MM.1S (cell line): ENCODE data around the gene MTHFR.

Source experiments
- DNase-seq: peaks from one replicate; pipeline ENCODE4 v3.0.0-alpha.2; 2015
- H2AFZ ChIP-seq: fragments of 300-600 bp; sonication (generic); 2 replicates; pipeline ENCODE4 v1.6.0; 2016; ENCODE audit warnings: antibody characterized with exemption, low read length
- H3F3A ChIP-seq: fragments of 300-600 bp; sonication (generic); 2 replicates; pipeline ENCODE4 v1.6.1; 2016; ENCODE audit warnings: mild to moderate bottlenecking, antibody characterized with exemption, low read length, moderate library complexity, mixed read lengths; ENCODE audit not compliant: insufficient read depth
- H3K27ac ChIP-seq: fragments of 300-600 bp; sonication (generic); 2 replicates; pipeline ENCODE4 v1.5.1; 2016; ENCODE audit warnings: mild to moderate bottlenecking, low read length
- H3K27me3 ChIP-seq: fragments of 300-600 bp; sonication (generic); replicated peaks from 2 replicates; pipeline ENCODE4 v1.6.0; 2016; ENCODE audit warnings: low read length; ENCODE audit not compliant: insufficient read depth
- H3K36me3 ChIP-seq: fragments of 300-600 bp; sonication (generic); replicated peaks from 2 replicates; pipeline ENCODE4 v1.6.1; 2016; ENCODE audit warnings: mild to moderate bottlenecking, low read length, mixed read lengths; ENCODE audit not compliant: insufficient read depth
- H3K4me1 ChIP-seq: fragments of 300-600 bp; sonication (generic); 2 replicates; pipeline ENCODE4 v1.6.1; 2016; ENCODE audit warnings: low read length, mixed read lengths
- H3K4me2 ChIP-seq: fragments of 300-600 bp; sonication (generic); 2 replicates; pipeline ENCODE4 v1.6.0; 2016; ENCODE audit warnings: low read depth, low read length
- H3K4me3 ChIP-seq: fragments of 300-600 bp; sonication (generic); 2 replicates; pipeline ENCODE4 v1.5.1; 2016; ENCODE audit warnings: low read length, mixed read lengths
- H3K79me2 ChIP-seq: fragments of 300-600 bp; sonication (generic); 2 replicates; pipeline ENCODE4 v1.6.1; 2016; ENCODE audit warnings: mixed run types, low read length, mixed read lengths
- H3K9ac ChIP-seq: fragments of 300-600 bp; sonication (generic); 2 replicates; pipeline ENCODE4 v1.6.1; 2016; ENCODE audit warnings: low read length, mixed read lengths
- H3K9me2 ChIP-seq: fragments of 300-600 bp; sonication (generic); replicated peaks from 2 replicates; pipeline ENCODE4 v1.6.1; 2016; ENCODE audit warnings: mild to moderate bottlenecking, low read length, mixed read lengths; ENCODE audit not compliant: insufficient read depth
- H3K9me3 ChIP-seq: fragments of 300-600 bp; sonication (generic); replicated peaks from 2 replicates; pipeline ENCODE4 v1.6.1; 2016; ENCODE audit warnings: mild to moderate bottlenecking, low read length, mixed read lengths; ENCODE audit not compliant: insufficient read depth
- H4K20me1 ChIP-seq: fragments of 300-600 bp; sonication (generic); 2 replicates; pipeline ENCODE4 v1.6.1; 2016; ENCODE audit warnings: mild to moderate bottlenecking, low read length, moderate library complexity, mixed read lengths; ENCODE audit not compliant: insufficient read depth
- EZH2 ChIP-seq: fragments of 300-600 bp; sonication (generic); optimal IDR thresholded peaks from 2 replicates; pipeline ENCODE3; 2017; ENCODE audit warnings: low read depth, mild to moderate bottlenecking, antibody characterized with exemption, low read length, mixed read lengths
- EZH2phosphoT487 ChIP-seq: fragments of 300-600 bp; sonication (generic); IDR thresholded peaks from 2 replicates; pipeline ENCODE4 v1.6.1; 2018; ENCODE audit warnings: antibody characterized with exemption, low read length
- TF ChIP-seq, protein P1 (sequence below): fragments of 300-600 bp; sonication (generic); IDR thresholded peaks from 2 replicates; pipeline ENCODE4 v1.5.1; 2016; ENCODE audit warnings: antibody characterized with exemption, low read length, mixed read lengths

Gene MTHFR

DNA sequence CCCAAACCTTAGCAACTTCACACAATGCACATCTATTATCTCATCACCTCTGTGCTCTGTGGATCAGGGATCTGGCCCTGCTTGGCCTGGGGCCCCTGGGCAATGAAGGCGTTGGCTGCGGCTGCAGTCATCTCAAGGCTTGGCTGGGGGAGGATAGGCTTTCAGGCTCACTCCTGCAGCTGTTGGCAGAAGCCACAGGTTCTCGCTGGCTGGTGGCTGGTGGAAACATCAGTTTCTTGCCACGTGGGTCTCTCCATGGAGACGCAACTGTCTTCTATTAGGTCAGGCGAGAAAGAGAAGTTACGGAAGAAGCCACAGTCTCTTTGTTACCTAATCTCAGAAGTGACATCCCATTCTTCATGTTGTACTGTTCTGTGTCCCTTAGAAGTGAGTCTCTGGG is 45.4 kb upstream of the MTHFR start:
- no peaks in the 10 kb centered on the region for H3K4me1 ChIP-seq
- no peaks in the 10 kb centered on the region for H3K79me2 ChIP-seq
- no peaks in the 10 kb centered on the region for H4K20me1 ChIP-seq
- H3K36me3 ChIP-seq: no peaks in the 10 kb centered on the region
- TF ChIP-seq, protein P1, sequence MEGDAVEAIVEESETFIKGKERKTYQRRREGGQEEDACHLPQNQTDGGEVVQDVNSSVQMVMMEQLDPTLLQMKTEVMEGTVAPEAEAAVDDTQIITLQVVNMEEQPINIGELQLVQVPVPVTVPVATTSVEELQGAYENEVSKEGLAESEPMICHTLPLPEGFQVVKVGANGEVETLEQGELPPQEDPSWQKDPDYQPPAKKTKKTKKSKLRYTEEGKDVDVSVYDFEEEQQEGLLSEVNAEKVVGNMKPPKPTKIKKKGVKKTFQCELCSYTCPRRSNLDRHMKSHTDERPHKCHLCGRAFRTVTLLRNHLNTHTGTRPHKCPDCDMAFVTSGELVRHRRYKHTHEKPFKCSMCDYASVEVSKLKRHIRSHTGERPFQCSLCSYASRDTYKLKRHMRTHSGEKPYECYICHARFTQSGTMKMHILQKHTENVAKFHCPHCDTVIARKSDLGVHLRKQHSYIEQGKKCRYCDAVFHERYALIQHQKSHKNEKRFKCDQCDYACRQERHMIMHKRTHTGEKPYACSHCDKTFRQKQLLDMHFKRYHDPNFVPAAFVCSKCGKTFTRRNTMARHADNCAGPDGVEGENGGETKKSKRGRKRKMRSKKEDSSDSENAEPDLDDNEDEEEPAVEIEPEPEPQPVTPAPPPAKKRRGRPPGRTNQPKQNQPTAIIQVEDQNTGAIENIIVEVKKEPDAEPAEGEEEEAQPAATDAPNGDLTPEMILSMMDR: no peak
- TF ChIP-seq EZH2phosphoT487: no peak
- no peak for TF ChIP-seq EZH2
- H3K9me3 ChIP-seq: no peaks in the 10 kb centered on the region
- H3F3A ChIP-seq: no peaks in the 10 kb centered on the region
- H3K27me3 ChIP-seq: peaks cover 38% of the 10 kb centered on the region
- no peak overlapping the region for H2AFZ ChIP-seq
- H3K9me2 ChIP-seq: no peaks in the 10 kb centered on the region
- no peak for DNase-seq
- no peak overlapping the region for H3K4me2 ChIP-seq
- H3K4me3 ChIP-seq: no peak overlapping the region
- H3K9ac ChIP-seq: no peak overlapping the region
- H3K27ac ChIP-seq: no peak overlapping the region

DNA sequence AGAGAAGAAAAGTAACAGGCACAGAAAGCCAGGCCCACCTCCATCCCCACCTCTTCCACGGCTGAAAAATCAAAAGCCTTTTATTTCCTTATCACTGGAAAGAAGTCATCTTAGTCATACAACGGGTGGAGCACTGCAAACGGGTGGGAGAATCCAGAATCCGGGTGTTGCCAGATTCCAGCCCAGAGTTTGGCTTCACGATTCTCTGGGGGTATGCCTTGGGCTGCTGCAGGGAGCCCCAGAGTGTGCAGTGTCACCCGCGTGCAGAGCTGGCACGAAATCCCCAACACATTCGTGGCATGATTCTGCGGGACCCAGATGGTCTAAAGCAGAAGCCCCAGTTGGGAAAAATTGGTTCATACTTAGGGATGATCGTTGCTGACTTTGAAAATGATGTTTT is 44.4 kb upstream of the MTHFR start:
- Histone ChIP-seq H3F3A (no peaks in the 10 kb centered on the region), H3K4me2 (no peak overlapping the region), H3K9ac (no peak overlapping the region), H4K20me1 (no peaks in the 10 kb centered on the region), H3K79me2 (no peaks in the 10 kb centered on the region), H2AFZ (no peak overlapping the region), H3K27me3 (peaks cover 30% of the 10 kb centered on the region), H3K4me1 (no peaks in the 10 kb centered on the region), H3K36me3 (no peaks in the 10 kb centered on the region), H3K27ac (no peak overlapping the region), H3K9me3 (no peaks in the 10 kb centered on the region), H3K9me2 (no peaks in the 10 kb centered on the region), H3K4me3 (no peak overlapping the region)
- TF ChIP-seq, protein P1: no peak
- TF ChIP-seq EZH2phosphoT487: no peak
- no peak for TF ChIP-seq EZH2
- no peak for DNase-seq

DNA sequence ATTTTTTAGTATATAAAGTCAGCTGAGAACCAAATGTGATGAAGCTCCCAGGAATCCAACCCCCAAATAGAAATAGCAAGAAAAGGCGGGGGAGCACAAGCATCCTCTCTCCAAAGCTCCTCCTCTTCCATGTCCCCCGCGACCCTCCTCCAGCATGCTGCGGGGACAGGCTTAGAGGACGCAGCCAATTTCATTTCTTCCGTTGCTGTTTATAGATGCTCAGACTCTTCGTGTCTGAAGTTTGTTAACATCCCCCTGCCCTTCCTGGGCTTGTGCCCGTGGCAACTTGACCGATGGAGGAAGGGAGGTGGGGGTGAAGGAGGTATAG is 42.6 kb upstream of the MTHFR start:
- Histone ChIP-seq H3F3A (no peaks in the 10 kb centered on the region), H3K27me3 (peaks cover 15% of the 10 kb centered on the region), H3K9ac (no peak overlapping the region), H3K4me1 (no peaks in the 10 kb centered on the region), H3K4me2 (no peak overlapping the region), H3K9me2 (no peaks in the 10 kb centered on the region), H3K4me3 (no peak overlapping the region), H4K20me1 (no peaks in the 10 kb centered on the region), H3K9me3 (no peaks in the 10 kb centered on the region), H2AFZ (no peak overlapping the region), H3K36me3 (no peaks in the 10 kb centered on the region), H3K79me2 (no peaks in the 10 kb centered on the region), H3K27ac (no peak overlapping the region)
- TF ChIP-seq, protein P1: no peak
- TF ChIP-seq EZH2phosphoT487 (no peak), EZH2 (no peak)
- no peak for DNase-seq
